ENCODE data around the gene LRP6.

Gene LRP6

DNA sequence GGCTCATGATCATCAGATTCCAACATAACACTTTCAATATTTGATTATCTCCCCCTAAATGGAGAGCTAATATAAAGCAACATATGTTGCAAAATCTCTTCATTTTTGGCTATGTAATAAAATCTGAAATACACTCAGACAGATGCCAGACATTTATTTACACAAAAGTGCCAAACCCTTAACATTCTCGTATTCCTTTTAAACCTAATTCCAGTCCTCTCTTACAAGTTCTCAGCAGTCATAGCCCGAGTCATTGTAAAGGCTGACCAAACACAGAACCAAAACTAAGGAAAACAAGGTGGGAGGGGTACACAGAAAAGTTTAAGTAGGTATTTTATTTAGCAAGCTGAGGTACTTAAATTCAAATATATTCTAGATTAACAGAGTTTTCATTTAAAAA, 81.4 kb downstream of the LRP6 start:
- TF ChIP-seq CREB1 (IDR thresholded peaks at IDR 0.05; ENCODE audit: low read depth) (no peak), FOXM1 (IDR thresholded peaks at IDR 0.05; ENCODE audit: borderline replicate concordance, low read depth) (no peak), NFIC (IDR thresholded peaks at IDR 0.05) (no peak), EGR1 (IDR thresholded peaks at IDR 0.05) (no peak), RAD21 (IDR thresholded peaks at IDR 0.05; ENCODE audit: low read depth) (no peak), EP300 (IDR thresholded peaks at IDR 0.05; ENCODE audit: borderline replicate concordance) (no peak), ZBTB7A (IDR thresholded peaks at IDR 0.05; ENCODE audit: low read depth) (no peak)
- TF ChIP-seq, protein P1, sequence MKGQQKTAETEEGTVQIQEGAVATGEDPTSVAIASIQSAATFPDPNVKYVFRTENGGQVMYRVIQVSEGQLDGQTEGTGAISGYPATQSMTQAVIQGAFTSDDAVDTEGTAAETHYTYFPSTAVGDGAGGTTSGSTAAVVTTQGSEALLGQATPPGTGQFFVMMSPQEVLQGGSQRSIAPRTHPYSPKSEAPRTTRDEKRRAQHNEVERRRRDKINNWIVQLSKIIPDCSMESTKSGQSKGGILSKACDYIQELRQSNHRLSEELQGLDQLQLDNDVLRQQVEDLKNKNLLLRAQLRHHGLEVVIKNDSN (IDR thresholded peaks at IDR 0.05), result no peak
- TF ChIP-seq, protein P2, sequence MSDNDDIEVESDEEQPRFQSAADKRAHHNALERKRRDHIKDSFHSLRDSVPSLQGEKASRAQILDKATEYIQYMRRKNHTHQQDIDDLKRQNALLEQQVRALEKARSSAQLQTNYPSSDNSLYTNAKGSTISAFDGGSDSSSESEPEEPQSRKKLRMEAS (IDR thresholded peaks at IDR 0.05), result no peak
- TF ChIP-seq, protein P3, sequence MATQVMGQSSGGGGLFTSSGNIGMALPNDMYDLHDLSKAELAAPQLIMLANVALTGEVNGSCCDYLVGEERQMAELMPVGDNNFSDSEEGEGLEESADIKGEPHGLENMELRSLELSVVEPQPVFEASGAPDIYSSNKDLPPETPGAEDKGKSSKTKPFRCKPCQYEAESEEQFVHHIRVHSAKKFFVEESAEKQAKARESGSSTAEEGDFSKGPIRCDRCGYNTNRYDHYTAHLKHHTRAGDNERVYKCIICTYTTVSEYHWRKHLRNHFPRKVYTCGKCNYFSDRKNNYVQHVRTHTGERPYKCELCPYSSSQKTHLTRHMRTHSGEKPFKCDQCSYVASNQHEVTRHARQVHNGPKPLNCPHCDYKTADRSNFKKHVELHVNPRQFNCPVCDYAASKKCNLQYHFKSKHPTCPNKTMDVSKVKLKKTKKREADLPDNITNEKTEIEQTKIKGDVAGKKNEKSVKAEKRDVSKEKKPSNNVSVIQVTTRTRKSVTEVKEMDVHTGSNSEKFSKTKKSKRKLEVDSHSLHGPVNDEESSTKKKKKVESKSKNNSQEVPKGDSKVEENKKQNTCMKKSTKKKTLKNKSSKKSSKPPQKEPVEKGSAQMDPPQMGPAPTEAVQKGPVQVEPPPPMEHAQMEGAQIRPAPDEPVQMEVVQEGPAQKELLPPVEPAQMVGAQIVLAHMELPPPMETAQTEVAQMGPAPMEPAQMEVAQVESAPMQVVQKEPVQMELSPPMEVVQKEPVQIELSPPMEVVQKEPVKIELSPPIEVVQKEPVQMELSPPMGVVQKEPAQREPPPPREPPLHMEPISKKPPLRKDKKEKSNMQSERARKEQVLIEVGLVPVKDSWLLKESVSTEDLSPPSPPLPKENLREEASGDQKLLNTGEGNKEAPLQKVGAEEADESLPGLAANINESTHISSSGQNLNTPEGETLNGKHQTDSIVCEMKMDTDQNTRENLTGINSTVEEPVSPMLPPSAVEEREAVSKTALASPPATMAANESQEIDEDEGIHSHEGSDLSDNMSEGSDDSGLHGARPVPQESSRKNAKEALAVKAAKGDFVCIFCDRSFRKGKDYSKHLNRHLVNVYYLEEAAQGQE (IDR thresholded peaks at IDR 0.05; ENCODE audit: low read depth), result no peak

DNA sequence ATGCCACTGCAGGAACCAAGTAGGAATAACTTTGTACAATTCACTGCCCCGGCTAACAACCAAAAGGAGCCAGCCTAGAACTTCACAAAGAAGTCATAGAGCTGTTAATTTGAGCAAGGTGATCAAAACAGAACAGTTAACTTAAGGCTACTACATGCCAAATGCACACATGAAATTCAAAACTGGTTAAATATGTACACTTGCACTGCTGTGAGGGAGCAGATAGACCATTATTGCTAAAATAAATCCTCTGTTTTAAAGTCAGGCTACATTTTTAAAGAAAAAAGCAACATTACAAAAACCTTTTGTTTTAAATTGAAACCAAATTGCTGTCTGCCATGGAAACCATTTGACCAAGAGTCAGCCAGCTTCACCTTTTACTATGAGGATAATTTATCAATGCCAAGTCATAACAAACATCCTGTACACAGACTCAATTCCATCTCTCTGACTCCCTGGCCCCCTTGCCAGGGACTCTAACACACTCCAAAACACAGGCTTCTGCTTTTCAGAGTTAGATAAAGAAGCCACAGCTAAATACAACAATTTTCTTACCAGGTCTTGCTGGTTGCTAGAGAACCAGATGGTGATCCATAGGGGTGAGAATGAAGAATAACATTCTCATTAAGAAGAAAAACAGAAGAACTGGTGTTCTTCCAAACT, 84.0 kb downstream of the LRP6 start:
- no peak for TF ChIP-seq TCF12 (IDR thresholded peaks at IDR 0.05; ENCODE audit: low read depth)
- TF ChIP-seq FOXM1 (IDR thresholded peaks at IDR 0.05; ENCODE audit: borderline replicate concordance, low read depth), result no peak
- no peak for TF ChIP-seq TAF1 (IDR thresholded peaks at IDR 0.05; ENCODE audit: low read depth)
- TF ChIP-seq EP300 (IDR thresholded peaks at IDR 0.05; ENCODE audit: borderline replicate concordance), result no peak
- no peak for TF ChIP-seq RAD21 (IDR thresholded peaks at IDR 0.05; ENCODE audit: low read depth)
- no peak for TF ChIP-seq YY1 (IDR thresholded peaks at IDR 0.05; ENCODE audit: low read depth)
- no peak for TF ChIP-seq TEAD4 (IDR thresholded peaks at IDR 0.05)
- no peak for TF ChIP-seq CEBPB (IDR thresholded peaks at IDR 0.05)
- no peak for TF ChIP-seq CREB1 (IDR thresholded peaks at IDR 0.05; ENCODE audit: low read depth)
- TF ChIP-seq EGR1 (IDR thresholded peaks at IDR 0.05), result no peak
- TF ChIP-seq NFIC (IDR thresholded peaks at IDR 0.05), result no peak
- TF ChIP-seq ZBTB7A (IDR thresholded peaks at IDR 0.05; ENCODE audit: low read depth), result no peak
- TF ChIP-seq, protein P2 (IDR thresholded peaks at IDR 0.05), result no peak
- TF ChIP-seq, protein P1 (IDR thresholded peaks at IDR 0.05), result no peak

DNA sequence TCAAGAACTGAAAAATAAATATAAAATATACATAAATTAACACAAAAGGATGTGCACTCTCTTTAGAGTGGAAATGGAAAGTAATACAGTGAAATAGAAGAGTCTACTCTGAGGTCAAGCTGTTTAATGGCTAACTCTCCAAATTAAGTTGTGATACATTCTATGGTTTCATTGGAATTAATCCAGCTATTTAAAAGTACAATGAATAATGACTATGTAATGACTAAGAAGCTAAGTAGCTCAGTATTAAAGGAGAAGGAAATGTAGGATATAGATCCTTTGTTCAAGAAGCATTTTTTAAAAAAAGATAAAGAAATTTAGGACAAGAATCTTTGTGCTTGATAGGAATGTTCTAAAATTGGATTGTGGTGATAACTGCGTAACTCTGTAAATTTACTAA, 85.3 kb downstream of the LRP6 start:
- TF ChIP-seq FOXM1 (IDR thresholded peaks at IDR 0.05; ENCODE audit: borderline replicate concordance, low read depth), result no peak
- no peak for TF ChIP-seq RAD21 (IDR thresholded peaks at IDR 0.05; ENCODE audit: low read depth)
- no peak for TF ChIP-seq ZBTB7A (IDR thresholded peaks at IDR 0.05; ENCODE audit: low read depth)
- TF ChIP-seq TEAD4 (IDR thresholded peaks at IDR 0.05), result no peak
- no peak for TF ChIP-seq YY1 (IDR thresholded peaks at IDR 0.05; ENCODE audit: low read depth)
- TF ChIP-seq, protein P2 (IDR thresholded peaks at IDR 0.05), result no peak
- TF ChIP-seq, protein P1 (IDR thresholded peaks at IDR 0.05), result no peak
- no peak for TF ChIP-seq EP300 (IDR thresholded peaks at IDR 0.05; ENCODE audit: borderline replicate concordance)

DNA sequence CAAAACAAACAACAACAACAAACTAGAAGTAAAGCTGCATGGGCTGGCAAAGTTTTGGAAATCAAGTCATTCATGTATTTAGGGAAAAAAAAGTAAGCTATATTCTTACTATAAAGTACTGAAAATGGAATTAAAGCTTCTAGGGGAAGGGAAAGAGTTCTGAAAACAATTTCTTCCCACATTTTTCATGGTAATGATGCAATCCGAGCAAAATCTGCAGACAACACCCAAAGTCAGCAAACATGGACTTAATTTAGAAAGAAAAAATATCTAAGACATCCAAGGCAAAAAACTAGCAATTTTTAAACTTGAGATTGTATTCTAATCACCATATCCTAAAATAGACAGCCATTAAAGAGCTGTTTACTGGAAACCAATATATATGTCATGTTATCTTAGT, 86.3 kb downstream of the LRP6 start:
- no peak for TF ChIP-seq TCF12 (IDR thresholded peaks at IDR 0.05; ENCODE audit: low read depth)

DNA sequence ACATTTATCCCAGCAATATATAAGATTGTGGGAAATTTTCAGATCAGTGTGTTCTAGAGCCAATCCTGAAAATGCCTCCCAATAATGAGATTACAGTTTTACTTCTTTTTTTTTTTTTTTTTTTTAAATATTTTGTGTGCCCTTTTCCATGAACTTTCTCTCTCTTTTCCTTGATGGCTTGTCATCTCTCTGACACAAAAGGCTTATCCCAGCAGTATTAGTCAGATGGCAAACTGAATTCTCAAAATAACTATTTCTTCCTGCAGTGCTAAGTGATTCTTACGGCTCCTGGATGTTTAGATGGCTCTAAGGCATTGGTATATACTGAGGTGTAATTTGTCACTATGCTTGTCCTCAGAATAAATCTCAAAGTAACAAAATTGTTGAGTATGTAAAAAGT, 86.7 kb downstream of the LRP6 start:
- no peak for TF ChIP-seq YY1 (IDR thresholded peaks at IDR 0.05; ENCODE audit: low read depth)
- no peak for TF ChIP-seq TCF12 (IDR thresholded peaks at IDR 0.05; ENCODE audit: low read depth)
- TF ChIP-seq NFIC (IDR thresholded peaks at IDR 0.05), result no peak
- no peak for TF ChIP-seq TAF1 (IDR thresholded peaks at IDR 0.05; ENCODE audit: low read depth)
- TF ChIP-seq, protein P1 (IDR thresholded peaks at IDR 0.05), result no peak
- TF ChIP-seq CEBPB (IDR thresholded peaks at IDR 0.05), result no peak
- no peak for TF ChIP-seq FOXM1 (IDR thresholded peaks at IDR 0.05; ENCODE audit: borderline replicate concordance, low read depth)
- no peak for TF ChIP-seq EGR1 (IDR thresholded peaks at IDR 0.05)
- no peak for TF ChIP-seq ZBTB7A (IDR thresholded peaks at IDR 0.05; ENCODE audit: low read depth)
- no peak for TF ChIP-seq TEAD4 (IDR thresholded peaks at IDR 0.05)
- TF ChIP-seq, protein P2 (IDR thresholded peaks at IDR 0.05), result no peak
- no peak for TF ChIP-seq RAD21 (IDR thresholded peaks at IDR 0.05; ENCODE audit: low read depth)
- no peak for TF ChIP-seq EP300 (IDR thresholded peaks at IDR 0.05; ENCODE audit: borderline replicate concordance)

DNA sequence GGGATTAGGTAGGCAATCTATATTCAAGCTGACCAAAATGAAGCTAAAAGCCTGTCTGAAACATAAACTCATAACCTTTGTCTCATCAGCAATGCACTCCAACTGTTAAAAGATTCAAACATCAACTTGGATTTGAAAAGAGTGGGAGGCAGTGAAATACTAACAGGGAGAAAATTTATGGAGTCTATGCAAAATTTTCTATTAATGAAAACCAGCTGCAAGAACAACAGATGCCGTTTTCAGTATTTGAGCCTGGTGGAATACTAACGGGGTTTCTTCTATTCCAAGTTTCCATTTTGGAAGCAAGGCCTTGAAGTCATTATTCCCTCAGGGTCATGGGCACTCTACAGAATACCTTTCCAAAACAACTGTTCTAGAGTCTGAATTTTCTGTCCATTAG, 88.3 kb downstream of the LRP6 start:
- no peak for TF ChIP-seq TEAD4 (IDR thresholded peaks at IDR 0.05)
- TF ChIP-seq EP300 (IDR thresholded peaks at IDR 0.05; ENCODE audit: borderline replicate concordance), result no peak
- TF ChIP-seq FOXM1 (IDR thresholded peaks at IDR 0.05; ENCODE audit: borderline replicate concordance, low read depth), result no peak
- no peak for TF ChIP-seq CEBPB (IDR thresholded peaks at IDR 0.05)
- TF ChIP-seq EGR1 (IDR thresholded peaks at IDR 0.05), result no peak
- no peak for TF ChIP-seq ZBTB7A (IDR thresholded peaks at IDR 0.05; ENCODE audit: low read depth)
- TF ChIP-seq YY1 (IDR thresholded peaks at IDR 0.05; ENCODE audit: low read depth), result no peak
- no peak for TF ChIP-seq NFIC (IDR thresholded peaks at IDR 0.05)
- TF ChIP-seq, protein P2 (IDR thresholded peaks at IDR 0.05), result no peak
- TF ChIP-seq, protein P3 (IDR thresholded peaks at IDR 0.05; ENCODE audit: low read depth), result no peak
- TF ChIP-seq TCF12 (IDR thresholded peaks at IDR 0.05; ENCODE audit: low read depth), result no peak
- no peak for TF ChIP-seq RAD21 (IDR thresholded peaks at IDR 0.05; ENCODE audit: low read depth)
- TF ChIP-seq, protein P1 (IDR thresholded peaks at IDR 0.05), result no peak
- no peak for TF ChIP-seq CREB1 (IDR thresholded peaks at IDR 0.05; ENCODE audit: low read depth)
- no peak for TF ChIP-seq TAF1 (IDR thresholded peaks at IDR 0.05; ENCODE audit: low read depth)

All from Ishikawa (cell line).